Fibroblast of upper back skin (primary cell): Measurements from ENCODE around the gene RPH3AL.
"Not testable (repeated sequence)": the region's sequence is repeated elsewhere in the genome, so short reads cannot be mapped to it uniquely, and the experiment has no call there.

Source experiments
- DNase-seq: peaks from one replicate; pipeline ENCODE4 v3.0.0-alpha.2; 2013

Gene RPH3AL

DNA sequence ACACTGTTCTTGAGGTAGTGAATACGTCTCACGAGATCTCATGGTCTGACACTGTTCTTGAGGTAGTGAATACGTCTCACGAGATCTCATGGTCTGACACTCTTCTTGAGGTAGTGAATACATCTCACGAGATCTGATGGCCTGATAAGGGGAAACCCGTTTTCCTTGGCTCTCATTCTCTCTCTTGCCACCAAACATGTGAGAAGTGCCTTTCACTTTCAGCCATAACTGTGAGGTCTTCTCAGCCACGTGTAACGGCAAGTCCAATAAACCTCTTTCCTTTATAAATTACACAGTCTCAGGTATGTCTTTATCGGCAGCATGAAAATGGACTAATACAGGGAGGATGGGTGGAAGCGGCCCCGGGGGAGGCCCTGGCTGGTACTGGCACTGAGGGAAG lies 184.0 kb downstream of the RPH3AL start:
- DNase-seq = not testable (repeated sequence)

DNA sequence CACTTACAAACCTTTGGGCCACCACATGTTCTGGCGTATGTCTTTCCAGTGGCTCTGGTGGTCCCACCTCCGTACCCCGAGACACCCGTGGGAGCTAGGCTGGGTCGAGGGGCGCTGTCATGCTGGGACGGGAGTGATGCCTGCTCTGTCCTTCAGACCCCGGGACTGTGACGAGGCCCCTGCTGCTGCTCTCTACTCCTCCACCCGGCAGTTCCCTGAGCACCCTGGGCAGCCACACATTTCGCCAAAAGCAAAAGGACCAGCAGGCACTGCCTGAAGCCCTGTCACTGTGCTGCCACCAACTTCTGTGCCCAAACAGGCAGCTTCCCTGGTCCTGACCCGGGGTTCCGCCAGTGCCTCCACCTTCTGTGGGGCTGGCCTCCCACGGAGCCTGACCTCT lies 186.7 kb downstream of the RPH3AL start:
- DNase-seq = no peak

DNA sequence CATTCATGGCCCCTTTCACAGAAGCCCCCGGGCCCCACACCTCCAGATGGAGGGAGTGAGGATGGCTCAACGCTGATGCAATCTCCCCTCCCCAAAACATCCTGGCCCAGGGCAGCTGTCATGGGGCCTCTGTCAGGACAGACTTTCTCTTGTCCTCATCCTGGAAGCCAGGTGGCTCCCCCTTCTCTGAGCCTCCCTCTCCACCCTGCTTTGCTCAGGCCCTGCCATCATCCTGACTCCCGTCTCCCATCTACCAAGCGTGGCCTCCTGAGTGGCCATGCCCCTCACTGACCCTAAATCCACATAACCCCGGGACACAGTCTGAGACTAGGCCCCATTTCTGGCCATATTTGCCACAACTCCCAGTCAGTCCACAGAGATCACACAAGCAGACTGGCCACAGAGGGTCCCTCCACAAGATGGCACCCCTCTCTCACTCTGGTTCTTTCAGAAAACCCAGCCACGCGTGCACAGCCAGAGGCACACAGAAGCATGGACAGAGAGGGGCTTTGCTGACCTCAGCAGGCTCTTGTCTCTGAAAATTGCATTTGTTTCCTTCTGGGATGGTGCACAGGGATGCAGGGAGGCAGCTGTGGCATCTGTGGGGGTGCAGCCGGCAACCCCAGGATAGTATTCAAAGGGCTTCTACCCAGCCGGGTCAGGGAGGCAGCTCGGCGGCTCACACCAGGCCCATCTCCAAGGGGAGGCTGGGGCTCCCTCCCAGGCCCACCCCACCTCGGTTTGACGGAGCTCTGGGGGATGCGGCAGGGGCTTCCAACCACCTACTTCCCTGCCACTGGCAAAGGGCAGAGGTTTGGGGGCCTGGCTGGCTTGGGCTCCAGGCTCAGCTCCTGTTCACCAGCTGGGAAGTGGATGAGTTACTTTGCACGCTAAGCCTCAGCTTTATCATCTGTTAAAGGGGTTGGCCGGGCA lies 188.0 kb downstream of the RPH3AL start:
- DNase-seq = peak; percentile 47

DNA sequence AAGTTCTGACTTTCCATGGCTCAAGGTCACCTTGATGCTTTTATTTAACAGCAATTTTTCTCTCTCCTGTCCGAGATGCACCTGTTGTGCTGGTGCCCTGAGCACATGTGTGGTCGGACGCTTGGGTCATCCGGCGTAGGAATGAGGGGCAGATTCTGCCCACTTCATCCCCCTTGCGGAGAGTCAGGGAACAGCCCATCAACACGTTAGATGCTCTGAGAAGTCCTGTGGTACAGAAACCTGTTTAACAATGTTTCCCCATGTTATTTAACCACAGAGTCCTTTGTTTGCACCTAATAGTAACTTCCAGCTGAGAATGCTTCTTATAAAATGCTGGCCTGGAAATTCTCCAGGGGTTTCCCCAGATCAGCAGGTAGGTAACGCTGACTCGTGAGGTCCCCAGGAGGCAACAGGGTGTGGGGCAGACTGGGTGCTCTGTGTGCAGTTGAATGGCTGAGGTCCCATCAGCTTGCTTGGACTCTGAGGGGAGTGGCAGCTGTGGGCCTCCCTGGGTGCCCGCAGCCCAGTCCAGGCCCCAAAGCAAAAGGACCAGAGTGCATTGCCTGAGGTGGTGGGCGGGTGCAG lies 189.0 kb downstream of the RPH3AL start:
- DNase-seq = no peak

DNA sequence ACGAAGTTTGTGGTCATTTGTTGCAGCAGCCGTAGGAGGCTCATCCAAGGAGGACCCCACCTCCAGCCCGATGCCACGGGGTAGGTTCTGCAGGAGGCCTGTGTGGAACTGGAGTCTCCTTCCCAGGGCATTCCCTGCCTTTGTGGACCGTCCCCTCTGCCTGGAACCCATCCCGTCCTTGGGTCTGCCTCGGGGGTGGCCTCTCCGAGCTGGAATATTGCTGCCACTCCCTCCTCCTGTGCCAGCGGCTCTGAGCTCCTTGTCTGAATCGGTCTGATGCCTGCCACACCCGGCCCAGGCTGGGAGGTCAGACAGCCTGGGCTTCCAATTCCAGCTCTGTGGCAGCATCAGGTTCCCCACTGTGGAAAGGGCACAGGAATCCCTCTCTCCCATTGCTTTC lies 189.9 kb downstream of the RPH3AL start:
- DNase-seq = no peak
